ENCODE measurements around the gene BAIAP3.

DNA sequence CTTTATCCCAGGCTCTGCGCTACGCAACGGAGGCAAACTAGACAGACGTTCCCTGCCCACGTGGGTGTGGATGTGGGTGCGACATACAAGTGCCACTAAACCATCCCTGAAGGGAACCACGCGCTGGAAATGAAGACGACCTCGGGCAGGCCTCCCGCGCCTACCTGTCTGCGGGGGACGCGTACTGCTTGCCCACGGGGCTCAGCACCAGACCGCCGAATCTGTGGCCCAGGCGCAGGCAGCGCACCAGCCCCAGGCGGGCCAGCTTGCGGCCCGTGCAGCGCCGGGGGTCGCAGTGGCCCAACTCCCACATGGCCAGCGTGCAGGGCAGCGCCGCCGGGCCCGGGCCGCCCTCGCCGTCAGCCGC is 17.8 kb downstream of the BAIAP3 start:
- TF ChIP-seq, protein P1, sequence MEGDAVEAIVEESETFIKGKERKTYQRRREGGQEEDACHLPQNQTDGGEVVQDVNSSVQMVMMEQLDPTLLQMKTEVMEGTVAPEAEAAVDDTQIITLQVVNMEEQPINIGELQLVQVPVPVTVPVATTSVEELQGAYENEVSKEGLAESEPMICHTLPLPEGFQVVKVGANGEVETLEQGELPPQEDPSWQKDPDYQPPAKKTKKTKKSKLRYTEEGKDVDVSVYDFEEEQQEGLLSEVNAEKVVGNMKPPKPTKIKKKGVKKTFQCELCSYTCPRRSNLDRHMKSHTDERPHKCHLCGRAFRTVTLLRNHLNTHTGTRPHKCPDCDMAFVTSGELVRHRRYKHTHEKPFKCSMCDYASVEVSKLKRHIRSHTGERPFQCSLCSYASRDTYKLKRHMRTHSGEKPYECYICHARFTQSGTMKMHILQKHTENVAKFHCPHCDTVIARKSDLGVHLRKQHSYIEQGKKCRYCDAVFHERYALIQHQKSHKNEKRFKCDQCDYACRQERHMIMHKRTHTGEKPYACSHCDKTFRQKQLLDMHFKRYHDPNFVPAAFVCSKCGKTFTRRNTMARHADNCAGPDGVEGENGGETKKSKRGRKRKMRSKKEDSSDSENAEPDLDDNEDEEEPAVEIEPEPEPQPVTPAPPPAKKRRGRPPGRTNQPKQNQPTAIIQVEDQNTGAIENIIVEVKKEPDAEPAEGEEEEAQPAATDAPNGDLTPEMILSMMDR (IDR thresholded peaks at IDR 0.05), result no peak
- TF ChIP-seq POLR2AphosphoS5 (IDR thresholded peaks at IDR 0.05) (no peak), EP300 (IDR thresholded peaks at IDR 0.05) (no peak)
